GM12872 (cell line): ENCODE measurements around the gene LRRC3B.

Source experiments
- CTCF ChIP-seq: IDR thresholded peaks from 3 replicates; pipeline ENCODE4 v1.5.1; 2011; ENCODE audit warnings: low read depth, mild to moderate bottlenecking, low read length, moderate library complexity; ENCODE audit not compliant: insufficient read depth

LRRC3B gene

GRCh38 chr3:26731843-26732242, 109.3 kb downstream of the LRRC3B start:
- no peak for TF ChIP-seq CTCF

GRCh38 chr3:26750263-26750662, 127.7 kb downstream of the LRRC3B start:
- TF ChIP-seq CTCF: no peak

GRCh38 chr3:26752466-26752865, 129.9 kb downstream of the LRRC3B start:
- no peak for TF ChIP-seq CTCF

- no peak for TF ChIP-seq CTCF
Measured at GRCh38 chr3:26753095-26753494, 130.5 kb downstream of the LRRC3B start.

- no peak for TF ChIP-seq CTCF
Measured at GRCh38 chr3:26757978-26758377, 135.4 kb downstream of the LRRC3B start.
